ENCODE results near the gene CPSF2. TPM values are rescaled to one million over a fixed set of nuclear protein-coding genes. Genes with fewer than 3 reads are reported as not detected.
A peak's percentile ranks its signal among the peaks of the same experiment; 100 is the strongest.

CPSF2 gene
- total RNA-seq, 2 donors from 2014 or later: 59.8 to 64.6 TPM

DNA sequence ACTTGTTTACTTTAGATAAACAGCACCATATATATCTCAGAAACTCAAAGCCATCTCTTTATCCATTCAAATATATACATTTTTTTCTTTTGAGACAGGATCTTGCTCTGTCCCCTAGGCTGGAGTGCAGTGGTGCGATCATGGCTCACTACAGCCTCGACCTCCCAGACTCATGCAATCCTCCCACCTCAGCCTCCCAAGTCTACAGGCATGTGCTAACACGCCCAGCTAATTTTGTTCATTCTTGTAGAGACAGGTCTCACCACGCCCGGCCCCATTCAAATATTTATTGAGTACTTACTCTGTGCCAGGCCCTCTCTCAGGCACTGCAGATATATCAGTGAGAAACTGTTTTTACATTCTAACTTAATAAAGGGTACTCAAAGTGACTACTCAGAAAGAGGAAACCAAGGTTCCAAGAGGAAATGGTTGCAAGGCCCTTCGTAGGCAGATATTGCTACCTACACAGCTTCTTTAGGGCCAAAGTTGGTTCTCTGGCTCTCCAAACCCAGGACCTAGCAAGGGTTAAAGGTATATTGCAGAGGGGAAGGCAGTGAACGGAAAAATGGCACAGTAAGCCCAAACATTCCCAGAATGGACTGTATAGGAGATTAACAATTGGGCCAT is 18.3 kb upstream of the CPSF2 start:
- no peak for DNase-seq
- intact Hi-C loops (cut with DNase I): no loop called here
- Histone ChIP-seq H3K36me3 (no peaks in the 10 kb centered on the region), H3K9me3 (no peaks in the 10 kb centered on the region), H3K27ac (no peak overlapping the region), H3K4me3 (no peak overlapping the region), H3K27me3 (no peaks in the 10 kb centered on the region), H3K9ac (ENCODE audit: low read depth in 2 of 2, low read length in 2 of 2) (no peak overlapping the region), H3K4me1 (no peaks in the 10 kb centered on the region)
- TF ChIP-seq, protein P1, sequence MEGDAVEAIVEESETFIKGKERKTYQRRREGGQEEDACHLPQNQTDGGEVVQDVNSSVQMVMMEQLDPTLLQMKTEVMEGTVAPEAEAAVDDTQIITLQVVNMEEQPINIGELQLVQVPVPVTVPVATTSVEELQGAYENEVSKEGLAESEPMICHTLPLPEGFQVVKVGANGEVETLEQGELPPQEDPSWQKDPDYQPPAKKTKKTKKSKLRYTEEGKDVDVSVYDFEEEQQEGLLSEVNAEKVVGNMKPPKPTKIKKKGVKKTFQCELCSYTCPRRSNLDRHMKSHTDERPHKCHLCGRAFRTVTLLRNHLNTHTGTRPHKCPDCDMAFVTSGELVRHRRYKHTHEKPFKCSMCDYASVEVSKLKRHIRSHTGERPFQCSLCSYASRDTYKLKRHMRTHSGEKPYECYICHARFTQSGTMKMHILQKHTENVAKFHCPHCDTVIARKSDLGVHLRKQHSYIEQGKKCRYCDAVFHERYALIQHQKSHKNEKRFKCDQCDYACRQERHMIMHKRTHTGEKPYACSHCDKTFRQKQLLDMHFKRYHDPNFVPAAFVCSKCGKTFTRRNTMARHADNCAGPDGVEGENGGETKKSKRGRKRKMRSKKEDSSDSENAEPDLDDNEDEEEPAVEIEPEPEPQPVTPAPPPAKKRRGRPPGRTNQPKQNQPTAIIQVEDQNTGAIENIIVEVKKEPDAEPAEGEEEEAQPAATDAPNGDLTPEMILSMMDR (IDR thresholded peaks at IDR 0.05): no peak

DNA sequence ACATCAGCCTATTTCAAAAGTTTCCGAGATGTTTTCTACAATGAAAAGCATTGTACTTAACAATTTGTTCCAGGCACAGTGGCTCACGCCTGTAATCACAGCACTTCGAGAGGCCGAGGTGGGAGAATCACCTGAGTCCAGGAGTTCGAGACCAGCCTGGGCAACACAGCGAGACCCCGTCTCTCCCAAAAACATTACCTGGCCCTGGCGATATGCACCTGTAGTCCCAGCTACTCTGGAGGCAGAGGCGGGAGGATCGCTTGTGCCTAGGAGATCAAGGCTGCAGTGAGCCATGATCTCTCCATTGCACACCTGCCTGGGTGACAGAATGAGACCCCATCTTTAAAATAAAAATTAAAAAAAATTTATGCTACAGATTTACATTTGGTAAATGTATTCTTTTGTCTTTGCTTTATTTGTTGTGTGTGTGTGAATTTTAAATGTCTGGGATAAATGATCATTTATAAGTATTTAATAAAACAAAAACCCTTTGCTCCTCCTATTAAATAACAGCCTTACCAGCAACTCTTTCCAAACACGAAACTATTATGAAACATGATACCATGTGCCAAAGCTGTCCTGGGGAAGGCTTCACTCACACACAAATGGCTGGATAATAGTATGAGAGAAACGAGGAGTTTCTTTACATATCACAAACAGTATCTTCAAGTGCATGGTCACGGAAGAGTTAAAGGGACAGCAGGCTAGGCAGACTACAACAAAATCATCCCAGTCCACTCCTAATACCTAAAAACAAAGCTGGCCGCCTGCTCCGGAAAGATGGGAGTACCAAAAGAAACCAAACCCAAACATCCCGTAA is 16.5 kb upstream of the CPSF2 start:
- Histone ChIP-seq H3K4me3 (peak overlapping the region; percentile 99), H3K27ac (peak overlapping the region; percentile 99), H3K27me3 (no peaks in the 10 kb centered on the region), H3K4me1 (no peaks in the 10 kb centered on the region), H3K9ac (ENCODE audit: low read depth in 2 of 2, low read length in 2 of 2) (peak overlapping the region; percentile 67 to 79), H3K9me3 (no peaks in the 10 kb centered on the region), H3K36me3 (no peaks in the 10 kb centered on the region)
- intact Hi-C loops (cut with DNase I): no loop called here
- TF ChIP-seq, protein P1 (IDR thresholded peaks at IDR 0.05): no peak
- no peak for DNase-seq

DNA sequence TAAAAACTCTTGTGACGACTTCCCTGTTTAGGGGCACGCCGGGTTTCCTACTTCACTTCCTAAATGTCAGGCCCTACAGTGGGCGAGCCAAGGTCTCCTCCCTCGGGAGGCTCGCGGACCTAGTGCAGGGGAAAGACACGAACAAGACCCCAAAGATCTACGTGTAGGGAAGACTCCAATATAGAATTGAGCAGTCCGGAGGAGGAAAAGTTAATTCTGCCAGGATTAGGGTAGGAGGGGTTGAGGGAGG is 16.0 kb upstream of the CPSF2 start:
- Histone ChIP-seq H3K9me3 (no peaks in the 10 kb centered on the region), H3K4me1 (no peaks in the 10 kb centered on the region), H3K36me3 (no peaks in the 10 kb centered on the region), H3K27ac (peak overlapping the region; percentile 99), H3K9ac (ENCODE audit: low read depth in 2 of 2, low read length in 2 of 2) (peak overlapping the region; percentile 67 to 79), H3K27me3 (no peaks in the 10 kb centered on the region), H3K4me3 (peak overlapping the region; percentile 99)
- TF ChIP-seq, protein P1 (IDR thresholded peaks at IDR 0.05): no peak
- intact Hi-C loops (cut with DNase I): no loop called here
- DNase-seq: peak; percentile 64

DNA sequence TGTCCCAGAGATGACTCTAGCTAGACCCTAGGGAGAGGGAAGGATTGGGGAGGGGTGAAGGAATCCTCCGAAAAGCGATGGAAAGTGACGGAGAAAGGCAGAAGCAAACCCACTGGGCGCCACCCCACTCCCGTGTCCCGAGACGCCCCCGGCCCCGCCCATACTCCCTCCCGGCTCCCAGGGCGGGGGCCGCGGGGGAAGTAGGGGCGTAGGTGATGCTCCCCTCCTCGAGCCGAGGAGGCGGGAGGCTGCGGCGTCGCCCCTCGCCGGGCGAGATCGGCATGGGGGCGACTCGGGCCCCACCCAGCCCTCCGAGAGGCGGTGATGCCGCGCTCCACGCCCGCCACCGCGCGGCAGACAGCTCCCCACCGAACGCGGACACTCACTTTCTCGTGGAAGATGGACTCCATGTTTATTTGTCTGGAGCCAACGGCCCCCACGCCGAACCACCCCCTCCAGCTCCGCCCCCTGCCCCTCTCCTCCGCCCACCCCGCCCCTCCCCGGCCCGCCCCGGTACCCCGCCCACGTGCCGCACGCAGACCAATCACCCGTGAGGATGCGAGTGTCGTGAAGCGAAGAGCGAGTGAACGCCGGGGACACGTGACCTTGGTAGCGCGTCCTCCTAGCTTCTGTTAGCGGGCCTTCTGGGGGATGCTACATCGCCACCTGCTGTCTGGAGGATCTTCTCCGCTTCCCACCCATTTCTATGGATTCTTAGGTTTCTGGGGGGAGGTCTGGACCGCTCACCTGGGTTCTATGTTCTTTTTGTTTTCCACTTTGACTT is 15.4 kb upstream of the CPSF2 start, which contains the start of gene ATXN3:
ATXN3 (minus strand) TSS at position 440 of the 784 bp plus-strand sequence; CDS start at position 410, 30 bp downstream.
- intact Hi-C loops (cut with DNase I): no loop called here
- H3K27ac ChIP-seq: peak within 1 kb of the TSS; percentile 99

More for the DNA sequence above, 15.4 kb upstream of the CPSF2 start, which contains the start of gene ATXN3:
- TF ChIP-seq, protein P1 (IDR thresholded peaks at IDR 0.05): peak; percentile 60
- Histone ChIP-seq H3K27me3 (no peaks in the 10 kb centered on the region), H3K9ac (ENCODE audit: low read depth in 2 of 2, low read length in 2 of 2) (peak within 1 kb of the TSS; percentile 67 to 79), H3K4me1 (no peaks in the 10 kb centered on the region), H3K36me3 (no peaks in the 10 kb centered on the region), H3K9me3 (no peaks in the 10 kb centered on the region), H3K4me3 (peak within 1 kb of the TSS; percentile 99)
- DNase-seq: peak; percentile 97
